ENCODE measurements around the gene CCDC13. TPM values are rescaled to one million over a fixed set of nuclear protein-coding genes. Genes with fewer than 3 reads are reported as not detected.

The CCDC13 gene
- total RNA-seq, 2 experiments from 2014 or later: 0.38 TPM; not detected in 1

DNA sequence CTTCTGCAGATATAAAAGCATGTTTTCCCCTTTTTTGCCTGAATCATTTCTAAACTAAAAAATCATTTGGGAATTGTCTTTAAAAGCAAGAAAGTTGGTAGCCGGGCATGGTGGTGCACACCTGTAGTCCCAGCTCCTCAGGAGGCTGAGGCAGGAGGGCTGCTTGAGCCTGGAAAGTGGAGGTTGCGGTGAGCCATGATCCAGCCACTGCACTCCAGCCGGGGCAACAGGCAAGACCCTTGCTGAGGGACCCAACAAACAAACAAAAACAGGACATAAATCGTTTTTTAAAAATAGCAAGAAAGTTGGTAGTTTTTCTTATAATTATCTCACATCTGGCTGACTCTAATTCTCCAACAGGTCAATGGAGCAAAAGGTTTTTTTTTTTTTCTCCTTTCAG is 28.7 kb upstream of the CCDC13 start:
- no peak overlapping the region for H3K27ac Mint-ChIP-seq
- DNase-seq (no peak), ATAC-seq (ENCODE audit: poor library complexity) (no peak)
- Histone ChIP-seq H3K9me3 (ENCODE audit: control insufficient read depth in 1 of 2, insufficient read depth in 1 of 2, low read length in 2 of 2) (no peaks in the 10 kb centered on the region), H3K27ac (ENCODE audit: low read depth in 1 of 2, low read length in 2 of 2) (no peak overlapping the region), H3K27me3 (ENCODE audit: control insufficient read depth in 1 of 2, insufficient read depth in 2 of 2, low read length in 2 of 2) (peaks cover 0 to 4% of the 10 kb centered on the region in 2 experiments), H3K4me3 (ENCODE audit: low read length) (no peak overlapping the region), H3K4me1 (ENCODE audit: insufficient read depth, low read length) (peaks cover 26% of the 10 kb centered on the region), H3K36me3 (ENCODE audit: insufficient read depth, low read length) (no peaks in the 10 kb centered on the region)
- POLR2A ChIA-PET: no interaction called here
- TF ChIP-seq, protein P1, sequence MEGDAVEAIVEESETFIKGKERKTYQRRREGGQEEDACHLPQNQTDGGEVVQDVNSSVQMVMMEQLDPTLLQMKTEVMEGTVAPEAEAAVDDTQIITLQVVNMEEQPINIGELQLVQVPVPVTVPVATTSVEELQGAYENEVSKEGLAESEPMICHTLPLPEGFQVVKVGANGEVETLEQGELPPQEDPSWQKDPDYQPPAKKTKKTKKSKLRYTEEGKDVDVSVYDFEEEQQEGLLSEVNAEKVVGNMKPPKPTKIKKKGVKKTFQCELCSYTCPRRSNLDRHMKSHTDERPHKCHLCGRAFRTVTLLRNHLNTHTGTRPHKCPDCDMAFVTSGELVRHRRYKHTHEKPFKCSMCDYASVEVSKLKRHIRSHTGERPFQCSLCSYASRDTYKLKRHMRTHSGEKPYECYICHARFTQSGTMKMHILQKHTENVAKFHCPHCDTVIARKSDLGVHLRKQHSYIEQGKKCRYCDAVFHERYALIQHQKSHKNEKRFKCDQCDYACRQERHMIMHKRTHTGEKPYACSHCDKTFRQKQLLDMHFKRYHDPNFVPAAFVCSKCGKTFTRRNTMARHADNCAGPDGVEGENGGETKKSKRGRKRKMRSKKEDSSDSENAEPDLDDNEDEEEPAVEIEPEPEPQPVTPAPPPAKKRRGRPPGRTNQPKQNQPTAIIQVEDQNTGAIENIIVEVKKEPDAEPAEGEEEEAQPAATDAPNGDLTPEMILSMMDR (IDR thresholded peaks at IDR 0.05): no peak
- peak overlapping the region; percentile 48 for H3K4me3 Mint-ChIP-seq
- H3K27me3 Mint-ChIP-seq: peaks cover 14% of the 10 kb centered on the region
- H3K4me1 Mint-ChIP-seq (ENCODE audit: low read depth): peaks cover 55% of the 10 kb centered on the region
- H3K36me3 Mint-ChIP-seq (ENCODE audit: low read depth): peaks cover 13% of the 10 kb centered on the region
- CTCF ChIA-PET: no interaction called here
- H3K9me3 Mint-ChIP-seq: no peaks in the 10 kb centered on the region
- intact Hi-C loops (cut with DNase I, micrococcal nuclease): loop anchor here in 1 of 2 experiments (2.0 to 10.0 kb wide), 2 partner anchors 21 to 303 kb away; partner anchors contain the start of gene POMGNT2

DNA sequence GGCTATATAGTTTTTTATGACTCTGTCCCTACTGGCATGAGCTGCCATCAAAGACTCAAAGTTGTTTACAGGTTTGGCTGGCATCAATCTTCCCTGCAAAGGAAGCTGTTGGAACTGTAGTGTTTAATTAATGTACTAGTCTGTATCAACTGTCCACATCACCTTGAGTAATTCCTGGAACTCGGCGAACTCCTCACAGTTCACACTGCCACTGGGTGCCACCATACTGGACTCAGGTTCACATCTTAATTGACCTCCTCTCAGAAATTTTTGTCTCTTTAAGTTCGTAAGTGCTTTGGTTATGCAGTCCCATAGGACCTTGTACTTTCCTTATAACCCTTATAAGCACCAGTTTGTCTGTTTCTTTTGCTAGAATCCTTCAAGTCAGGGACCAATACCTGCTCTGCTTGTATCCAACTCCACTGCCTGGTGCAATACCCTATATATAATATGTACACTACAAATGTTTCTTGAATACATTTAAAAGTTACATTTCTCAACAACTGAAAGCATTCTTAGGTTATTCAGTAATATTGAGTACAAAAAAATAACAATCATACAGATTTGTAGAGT is 28.1 kb upstream of the CCDC13 start:
- POLR2A ChIA-PET: no interaction called here
- H3K27me3 Mint-ChIP-seq: peaks cover 11% of the 10 kb centered on the region
- peaks cover 0 to 4% of the 10 kb centered on the region in 2 experiments for H3K27me3 ChIP-seq (ENCODE audit: control insufficient read depth in 1 of 2, insufficient read depth in 2 of 2, low read length in 2 of 2)
- DNase-seq (no peak), ATAC-seq (ENCODE audit: poor library complexity) (no peak)
- no peak overlapping the region for H3K4me3 ChIP-seq (ENCODE audit: low read length)
- TF ChIP-seq, protein P1 (IDR thresholded peaks at IDR 0.05): no peak
- H3K4me1 ChIP-seq (ENCODE audit: insufficient read depth, low read length): peaks cover 26% of the 10 kb centered on the region
- no peak overlapping the region for H3K27ac Mint-ChIP-seq
- CTCF ChIA-PET: interaction anchor here (1.0 kb wide), 1 partner anchor 30 kb away, joined by 3 read pairs; no protein-coding TSS in a partner anchor
- H3K36me3 Mint-ChIP-seq (ENCODE audit: low read depth): peaks cover 13% of the 10 kb centered on the region
- H3K4me1 Mint-ChIP-seq (ENCODE audit: low read depth): peaks cover 55% of the 10 kb centered on the region
- H3K9me3 Mint-ChIP-seq: no peaks in the 10 kb centered on the region
- H3K4me3 Mint-ChIP-seq: no peak overlapping the region
- H3K27ac ChIP-seq (ENCODE audit: low read depth in 1 of 2, low read length in 2 of 2): no peak overlapping the region
- intact Hi-C loops (cut with DNase I, micrococcal nuclease): loop anchor here in 1 of 2 experiments (10.0 kb wide), 1 partner anchor 304 kb away; the partner anchor contains the start of gene POMGNT2
- H3K9me3 ChIP-seq (ENCODE audit: control insufficient read depth in 1 of 2, insufficient read depth in 1 of 2, low read length in 2 of 2): no peaks in the 10 kb centered on the region
- no peaks in the 10 kb centered on the region for H3K36me3 ChIP-seq (ENCODE audit: insufficient read depth, low read length)

DNA sequence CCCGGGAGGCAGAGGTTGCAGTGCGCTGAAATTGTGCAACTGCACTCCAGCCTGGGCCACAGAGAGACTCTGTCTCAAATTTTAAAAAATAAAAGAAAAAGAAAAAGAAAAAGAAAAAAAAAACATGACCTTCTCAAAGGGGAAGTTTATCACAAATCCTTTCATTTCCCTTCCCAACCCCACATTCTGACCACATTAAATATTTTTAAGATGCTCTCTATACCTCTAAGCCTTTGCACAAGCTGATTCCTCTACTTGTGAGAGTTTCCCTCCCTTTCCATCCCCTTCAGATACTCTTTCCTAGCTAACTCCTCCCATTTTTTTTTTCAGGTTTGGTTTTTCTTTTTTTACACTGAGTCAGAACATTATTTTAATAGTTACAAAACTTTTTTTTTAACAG is 27.2 kb upstream of the CCDC13 start:
- POLR2A ChIA-PET: no interaction called here

More for the DNA sequence above, 27.2 kb upstream of the CCDC13 start:
- TF ChIP-seq, protein P1 (IDR thresholded peaks at IDR 0.05): no peak
- ATAC-seq (ENCODE audit: poor library complexity): no peak
- H3K4me1 Mint-ChIP-seq (ENCODE audit: low read depth): peaks cover 58% of the 10 kb centered on the region
- peak in 1 of 14 experiments; percentile 12 for DNase-seq
- intact Hi-C loops (cut with DNase I, micrococcal nuclease): loop anchor here in 1 of 2 experiments (10.0 kb wide), 1 partner anchor 305 kb away; the partner anchor contains the start of gene POMGNT2
- Histone ChIP-seq H3K4me3 (ENCODE audit: low read length) (no peak overlapping the region), H3K9me3 (ENCODE audit: control insufficient read depth in 1 of 2, insufficient read depth in 1 of 2, low read length in 2 of 2) (no peaks in the 10 kb centered on the region), H3K27ac (ENCODE audit: low read depth in 1 of 2, low read length in 2 of 2) (no peak overlapping the region), H3K27me3 (ENCODE audit: control insufficient read depth in 1 of 2, insufficient read depth in 2 of 2, low read length in 2 of 2) (peaks cover 0 to 1% of the 10 kb centered on the region in 2 experiments), H3K36me3 (ENCODE audit: insufficient read depth, low read length) (no peaks in the 10 kb centered on the region), H3K4me1 (ENCODE audit: insufficient read depth, low read length) (peaks cover 23% of the 10 kb centered on the region)
- H3K36me3 Mint-ChIP-seq (ENCODE audit: low read depth): peaks cover 13% of the 10 kb centered on the region
- H3K27me3 Mint-ChIP-seq: peaks cover 2% of the 10 kb centered on the region
- CTCF ChIA-PET: interaction anchor here (1.0 kb wide), 1 partner anchor 31 kb away, joined by 3 read pairs; no protein-coding TSS in a partner anchor
- peak overlapping the region; percentile 45 for H3K4me3 Mint-ChIP-seq
- no peaks in the 10 kb centered on the region for H3K9me3 Mint-ChIP-seq
- no peak overlapping the region for H3K27ac Mint-ChIP-seq

All from CD4-positive, alpha-beta T cell (primary cell).